Spleen (tissue), 11 donors: Measurements from ENCODE around the gene UACA. TPM values are rescaled to one million over a fixed set of nuclear protein-coding genes. Genes with fewer than 3 reads are reported as not detected.
"Not testable (repeated sequence)": the region's sequence is repeated elsewhere in the genome, so short reads cannot be mapped to it uniquely, and the experiment has no call there.

Source experiments
- DNase-seq: peaks from one replicate; pipeline ENCODE4 v3.0.0-alpha.2; 2020
- H3K27ac ChIP-seq, 8 donors: fragments of 200-600 bp; sonication (generic) in 7 of 8; 1 replicate in 4 of 8; 2 replicates in 4 of 8; pipeline versions ENCODE4 v1.5.0 to v1.8.0; 2016 to 2021; ENCODE audit warnings: inconsistent platforms in 4 of 8, mild to moderate bottlenecking in 4 of 8, moderate library complexity in 1 of 8
- H3K27me3 ChIP-seq, 7 donors: fragments of 200-600 bp; sonication (generic) in 6 of 7; replicated peaks in 1 of 7; 1 replicate in 4 of 7; 2 replicates in 3 of 7; pipeline versions ENCODE4 v1.5.0 to v1.8.0; 2016 to 2021; ENCODE audit warnings: inconsistent platforms in 3 of 7, mild to moderate bottlenecking in 1 of 7
- H3K36me3 ChIP-seq, 6 donors: fragments of 200-600 bp; sonication (generic) in 5 of 6; 1 replicate in 4 of 6; 2 replicates in 2 of 6; pipeline versions ENCODE4 v1.5.0 to v1.8.0; 2016 to 2021; ENCODE audit warnings: inconsistent platforms in 2 of 6
- H3K4me1 ChIP-seq, 6 donors: fragments of 200-600 bp; sonication (generic) in 5 of 6; 1 replicate in 3 of 6; 2 replicates in 3 of 6; pipeline versions ENCODE4 v1.5.0 to v1.8.0; 2016 to 2021; ENCODE audit warnings: inconsistent platforms in 3 of 6
- H3K4me3 ChIP-seq, 8 donors: fragments of 200-600 bp; sonication (generic) in 7 of 8; 1 replicate in 4 of 8; 2 replicates in 4 of 8; pipeline versions ENCODE4 v1.5.0 to v1.8.0; 2016 to 2021; ENCODE audit warnings: inconsistent platforms in 4 of 8, mild to moderate bottlenecking in 4 of 8, moderate library complexity in 2 of 8
- H3K9me3 ChIP-seq, 8 donors: fragments of 200-600 bp; sonication (generic) in 7 of 8; 1 replicate in 4 of 8; 2 replicates in 4 of 8; pipeline versions ENCODE4 v1.5.0 to v1.8.0; 2016 to 2021; ENCODE audit warnings: inconsistent platforms in 4 of 8
- POLR2A ChIP-seq, 3 donors: fragments of 450-650 bp; IDR thresholded peaks; one replicate each; pipeline ENCODE4 v1.5.1; 2017; ENCODE audit warnings: antibody characterized with exemption in 3 of 3, mild to moderate bottlenecking in 1 of 3
- POLR2AphosphoS5 ChIP-seq, 3 donors: sonication (generic); formaldehyde crosslinking; IDR thresholded peaks; one replicate each; pipeline ENCODE4 v1.5.1; 2017; ENCODE audit warnings: antibody characterized with exemption in 3 of 3
- WGBS, 5 donors: extraction: QIAGEN DNeasy Blood & Tissue Kit in 3 of 5; methylation state at CpG; one replicate each; pipeline versions ENCODE4 v1.1.5 to v1.1.7; 2013 to 2018; 5-methylcytosine and 5-hydroxymethylcytosine counted together
- intact Hi-C: fragments of 100-400 bp; cut with DNase I; formaldehyde crosslinking; loops from one replicate; pipeline ENCODE4 v1.15.0; 2023; ENCODE audit warnings: low total_unique reads
- polyA plus RNA-seq, 3 donors: library from polyadenylated mRNA; stranded (reverse); fragments of 200-250 nt; gene quantifications; one replicate each; pipeline ENCODE4 v1.2.1, GENCODE V29; 2013
- total RNA-seq, 7 donors: library from RNA; depleted of rRNA in 3 of 7; stranded (reverse); fragments of >200 nt in 3 of 7; fragmentation: NEBNext Ultra II Directional in 4 of 7; extraction: Animal tissue kit (Norgen Biotek cat#: 25700) in 4 of 7; gene quantifications; one replicate each; pipeline versions ENCODE4 v1.1.0 to v1.2.1, GENCODE V29; 2016 to 2021
- TF ChIP-seq, protein P1 (sequence below), 11 experiments: fragments of 200-600 bp in 7 of 11; fragments of 450-650 bp in 4 of 11; sonication (generic) in 4 of 11; IDR thresholded peaks in 8 of 11; conservative IDR thresholded peaks in 3 of 11; 1 replicate in 7 of 11; 2 replicates in 4 of 11; pipeline versions ENCODE4 v1.4.0 to v1.8.0; 2016 to 2021; ENCODE audit warnings: antibody characterized with exemption in 11 of 11, inconsistent platforms in 4 of 11, mild to moderate bottlenecking in 1 of 11
- donor health status: healthy with polysubstance abuse.
- donor health status: DM: no; HTN: no; CAD: no; lungs with moderate emphysema.
- donor health status: DM: no; HTN: no; CAD: no.
- donor health status: Bipolar disorder and iron deficiency.
- donor health status: healthy.
- donor health status: DM: no; HTN: no; CAD: no.
- donor health status: DM: yes; HTN: yes; CAD: no.

UACA gene
- total and polyA plus RNA-seq, 10 donors = 21.9 to 113 (median 78.6) TPM

DNA sequence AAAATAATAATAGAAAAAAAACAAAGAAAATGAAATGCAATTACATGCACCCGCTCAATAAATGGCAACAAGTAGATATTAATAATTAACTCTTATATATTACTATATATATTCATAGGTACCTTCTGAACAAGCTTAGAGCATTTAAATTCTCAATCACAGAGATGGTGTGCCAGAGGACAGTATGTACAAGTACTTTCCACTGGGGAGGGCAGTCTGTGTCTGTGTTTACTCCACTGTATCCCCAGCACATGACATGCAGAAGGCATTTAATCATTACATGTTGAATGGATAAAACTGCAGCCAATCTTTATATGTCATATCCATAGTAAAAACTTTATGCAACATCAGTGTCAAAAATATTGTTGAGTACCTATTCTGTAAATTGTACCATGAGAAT lies 97.8 kb downstream of the UACA start:
- TF ChIP-seq, protein P1, sequence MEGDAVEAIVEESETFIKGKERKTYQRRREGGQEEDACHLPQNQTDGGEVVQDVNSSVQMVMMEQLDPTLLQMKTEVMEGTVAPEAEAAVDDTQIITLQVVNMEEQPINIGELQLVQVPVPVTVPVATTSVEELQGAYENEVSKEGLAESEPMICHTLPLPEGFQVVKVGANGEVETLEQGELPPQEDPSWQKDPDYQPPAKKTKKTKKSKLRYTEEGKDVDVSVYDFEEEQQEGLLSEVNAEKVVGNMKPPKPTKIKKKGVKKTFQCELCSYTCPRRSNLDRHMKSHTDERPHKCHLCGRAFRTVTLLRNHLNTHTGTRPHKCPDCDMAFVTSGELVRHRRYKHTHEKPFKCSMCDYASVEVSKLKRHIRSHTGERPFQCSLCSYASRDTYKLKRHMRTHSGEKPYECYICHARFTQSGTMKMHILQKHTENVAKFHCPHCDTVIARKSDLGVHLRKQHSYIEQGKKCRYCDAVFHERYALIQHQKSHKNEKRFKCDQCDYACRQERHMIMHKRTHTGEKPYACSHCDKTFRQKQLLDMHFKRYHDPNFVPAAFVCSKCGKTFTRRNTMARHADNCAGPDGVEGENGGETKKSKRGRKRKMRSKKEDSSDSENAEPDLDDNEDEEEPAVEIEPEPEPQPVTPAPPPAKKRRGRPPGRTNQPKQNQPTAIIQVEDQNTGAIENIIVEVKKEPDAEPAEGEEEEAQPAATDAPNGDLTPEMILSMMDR (IDR thresholded peaks at IDR 0.05 in 8 of 11, conservative IDR thresholded peaks at IDR 0.05 in 3 of 11) = no peak
- no peak for TF ChIP-seq POLR2A (IDR thresholded peaks at IDR 0.05)
- no peak for TF ChIP-seq POLR2AphosphoS5 (IDR thresholded peaks at IDR 0.05)
- peaks cover 0 to 15% (median 7%) of the 10 kb centered on the region in 6 donors for H3K4me1 ChIP-seq
- no peak overlapping the region for H3K27ac ChIP-seq
- 92 to 100% (median 95%) methylated on average over 1 of the region's 1 CpG for WGBS, 5 donors
- no peaks in the 10 kb centered on the region for H3K27me3 ChIP-seq
- no peaks in the 10 kb centered on the region for H3K9me3 ChIP-seq
- no peak for DNase-seq
- peaks cover 0 to 39% (median 7%) of the 10 kb centered on the region in 6 donors for H3K36me3 ChIP-seq
- intact Hi-C loops = no loop called here
- no peak overlapping the region for H3K4me3 ChIP-seq

- WGBS, 5 donors = 88 to 96% (median 94%) methylated on average over 4 of the region's 4 CpGs
- Histone ChIP-seq H3K4me1 (peaks cover 0 to 14% (median 7%) of the 10 kb centered on the region in 6 donors), H3K27me3 (no peaks in the 10 kb centered on the region), H3K4me3 (no peak overlapping the region), H3K9me3 (no peaks in the 10 kb centered on the region), H3K36me3 (peaks cover 0 to 36% (median 7%) of the 10 kb centered on the region in 6 donors), H3K27ac (no peak overlapping the region)
- TF ChIP-seq POLR2A (IDR thresholded peaks at IDR 0.05) = no peak
- TF ChIP-seq POLR2AphosphoS5 (IDR thresholded peaks at IDR 0.05) = no peak
- TF ChIP-seq, protein P1 (IDR thresholded peaks at IDR 0.05 in 8 of 11, conservative IDR thresholded peaks at IDR 0.05 in 3 of 11) = no peak
- intact Hi-C loops = no loop called here
- DNase-seq = no peak
Observed at GRCh38 chr15:70664494-70664893, 98.9 kb downstream of the UACA start.

DNA sequence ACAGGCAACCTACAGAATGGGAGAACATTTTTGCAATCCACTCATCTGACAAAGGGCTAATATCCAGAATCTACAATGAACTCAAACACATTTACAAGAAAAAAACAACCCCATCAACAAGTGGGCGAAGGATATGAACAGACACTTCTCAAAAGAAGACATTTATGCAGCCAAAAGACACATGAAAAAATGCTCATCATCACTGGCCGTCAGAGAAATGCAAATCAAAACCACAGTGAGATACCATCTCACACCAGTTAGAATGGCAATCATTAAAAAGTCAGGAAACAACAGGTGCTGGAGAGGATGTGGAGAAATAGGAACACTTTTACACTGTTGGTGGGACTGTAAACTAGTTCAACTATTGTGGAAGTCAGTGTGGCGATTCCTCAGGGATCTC lies 100.3 kb downstream of the UACA start:
- H3K27me3 ChIP-seq, DNase-seq, H3K27ac ChIP-seq, H3K9me3 ChIP-seq, H3K4me3 ChIP-seq, intact Hi-C loops: not testable (repeated sequence)
- peaks cover 0 to 14% (median 7%) of the 10 kb centered on the region in 6 donors for H3K4me1 ChIP-seq
- WGBS, 5 donors = 78 to 97% (median 94%) methylated on average over 2 to 3 of the region's 3 CpGs
- H3K36me3 ChIP-seq = peaks cover 0 to 33% (median 3%) of the 10 kb centered on the region in 6 donors

DNA sequence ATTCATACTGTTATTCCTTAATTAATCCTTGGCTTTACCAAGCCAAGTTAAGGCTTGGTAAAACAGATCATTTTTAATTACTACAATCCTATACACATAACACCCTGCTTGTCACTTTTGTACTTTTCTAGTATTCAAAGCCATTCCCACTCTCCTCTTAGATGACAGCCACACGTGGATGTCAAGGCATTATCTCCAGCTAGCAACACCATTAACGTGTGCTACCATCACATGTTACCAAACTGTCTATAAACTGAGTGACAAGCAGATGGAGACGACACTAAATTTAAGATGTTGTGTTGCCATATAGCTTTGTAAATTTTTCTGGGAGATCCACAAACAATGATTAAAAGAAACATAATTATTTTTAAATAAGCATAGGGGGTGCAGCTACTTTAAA lies 103.7 kb downstream of the UACA start:
- 82 to 94% (median 90%) methylated on average over 3 of the region's 3 CpGs for WGBS, 5 donors

More for the DNA sequence above, 103.7 kb downstream of the UACA start:
- intact Hi-C loops = no loop called here
- no peak for DNase-seq
- Histone ChIP-seq H3K27me3 (no peaks in the 10 kb centered on the region), H3K36me3 (peaks cover 0 to 53% (median 11%) of the 10 kb centered on the region in 6 donors), H3K4me1 (peaks cover 0 to 7% (median 0%) of the 10 kb centered on the region in 6 donors), H3K9me3 (no peaks in the 10 kb centered on the region), H3K4me3 (no peak overlapping the region), H3K27ac (no peak overlapping the region)
- no peak for TF ChIP-seq POLR2AphosphoS5 (IDR thresholded peaks at IDR 0.05)
- TF ChIP-seq, protein P1 (IDR thresholded peaks at IDR 0.05 in 8 of 11, conservative IDR thresholded peaks at IDR 0.05 in 3 of 11) = no peak
- no peak for TF ChIP-seq POLR2A (IDR thresholded peaks at IDR 0.05)
